Pulmonary artery endothelial cell (primary cell): ENCODE data around the gene CDC5L. TPM values are rescaled to one million over a fixed set of nuclear protein-coding genes. Genes with fewer than 3 reads are reported as not detected.

ENCODE experiments used
- DNase-seq: peaks from one replicate; pipeline ENCODE4 v3.0.0-alpha.2; 2011; ENCODE audit warnings: low read depth, low spot score
- total RNA-seq: library from RNA; depleted of rRNA; stranded (reverse); fragments of >200 nt; gene quantifications from 2 replicates; pipeline ENCODE4 v1.2.3, GENCODE V29; 2014

CDC5L gene
- total RNA-seq, 1 donor from 2014 or later: 21.1 TPM

DNA sequence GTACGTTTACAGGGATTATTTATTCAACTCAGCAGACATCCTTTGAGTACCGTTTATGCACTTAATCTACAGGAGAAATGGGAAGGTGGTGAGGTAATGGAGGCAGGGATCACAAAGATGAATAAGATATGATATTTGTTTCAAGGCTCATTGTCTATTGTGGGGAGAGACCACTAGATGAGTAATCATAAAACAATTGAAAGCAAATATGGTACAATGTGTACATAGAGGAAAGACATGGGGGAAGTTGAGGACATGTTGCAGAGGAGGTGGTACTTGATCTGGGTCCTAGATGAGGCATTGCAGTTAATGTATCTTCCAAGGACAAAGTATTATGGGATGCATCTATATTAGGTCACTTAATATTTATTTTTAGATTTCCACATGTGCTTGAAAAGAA, 13.7 kb upstream of the CDC5L start:
- DNase-seq: no peak

DNA sequence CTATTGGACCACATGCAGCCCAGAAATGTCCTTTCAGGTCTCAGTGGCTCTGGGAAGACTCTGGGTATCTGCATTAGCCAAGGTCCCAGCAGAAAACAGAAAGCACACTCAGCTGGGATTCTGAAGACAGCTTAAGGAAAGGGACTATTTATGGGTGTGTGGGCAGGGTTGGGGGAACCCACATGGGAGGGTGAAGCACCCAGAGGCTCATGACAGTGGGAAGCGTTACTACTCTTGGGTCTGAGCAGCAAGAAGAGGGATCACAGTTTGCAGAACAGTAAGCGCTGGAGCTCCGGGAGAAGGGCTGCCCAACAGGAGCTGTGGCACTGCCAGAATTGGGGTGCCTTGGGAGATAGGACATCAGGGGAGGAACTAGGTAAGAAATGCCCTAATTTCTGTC, 12.4 kb upstream of the CDC5L start:
- no peak for DNase-seq

DNA sequence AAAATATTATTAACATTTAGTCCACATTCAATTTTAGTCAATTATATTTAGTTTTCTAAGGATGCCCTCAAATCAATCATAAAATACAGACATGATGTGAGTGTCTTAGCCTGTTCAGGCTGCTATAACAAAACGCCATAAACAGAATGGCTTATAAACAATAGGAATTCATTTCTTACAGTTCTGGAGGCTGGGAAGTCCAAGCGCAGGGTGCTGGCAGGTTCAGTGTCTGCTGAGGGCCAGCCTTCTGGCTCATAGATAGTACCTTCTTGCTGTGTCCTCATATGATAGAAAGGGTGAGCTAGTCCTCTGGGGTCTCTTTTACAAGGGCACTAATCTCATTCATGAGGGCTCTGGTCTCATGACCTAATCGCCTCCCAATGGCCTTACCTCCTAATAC, 10.0 kb upstream of the CDC5L start:
- no peak for DNase-seq

GRCh38 chr6:44377971-44378370, 9.5 kb upstream of the CDC5L start:
- DNase-seq: no peak

GRCh38 chr6:44381739-44382138, 5.8 kb upstream of the CDC5L start:
- DNase-seq: no peak

DNA sequence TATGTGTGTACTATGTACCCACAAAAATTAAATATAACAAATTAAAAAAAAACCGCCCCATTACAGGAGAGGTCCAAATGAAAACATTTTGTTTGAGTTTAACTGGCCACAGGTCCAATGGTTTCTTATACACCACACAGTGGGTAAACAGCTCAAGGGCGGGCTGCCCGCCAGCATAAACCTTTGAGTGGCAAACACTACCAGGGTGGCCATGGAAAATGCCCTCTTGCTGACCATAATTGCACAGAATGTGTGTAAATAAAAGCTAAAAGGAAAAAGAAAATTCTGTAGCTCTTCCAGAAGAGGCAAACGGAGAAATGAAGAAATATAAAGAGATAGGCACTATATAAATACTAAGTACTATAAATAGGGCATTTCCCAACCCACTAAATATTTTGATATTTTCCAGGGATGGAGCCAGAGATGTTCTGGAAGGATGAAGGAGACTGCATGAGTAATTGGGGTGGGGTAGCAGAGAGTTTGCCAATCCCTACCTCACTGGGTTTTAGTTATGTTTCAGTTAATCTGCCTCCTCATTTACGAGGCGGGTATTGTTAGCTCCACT, 1.1 kb upstream of the CDC5L start:
- no peak for DNase-seq

DNA sequence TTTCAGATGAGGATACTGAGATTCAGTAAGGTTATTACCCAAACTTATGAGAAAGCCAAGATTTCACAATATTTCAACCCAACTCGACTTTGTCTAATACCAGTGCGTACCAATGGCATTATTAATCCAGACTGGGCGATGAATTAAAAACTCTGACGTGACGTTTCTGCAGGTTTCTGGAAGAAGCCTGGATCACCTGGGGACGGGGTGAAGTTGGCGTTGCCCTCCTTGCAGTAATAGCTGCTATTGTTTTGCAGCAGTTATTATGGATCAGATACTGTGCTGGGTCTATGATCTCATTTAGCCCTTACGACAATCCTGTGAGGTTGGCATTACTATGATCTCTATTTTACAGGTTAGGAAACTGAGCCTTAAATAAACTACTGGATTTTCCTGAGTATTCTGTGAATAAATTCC, 569 bp upstream of the CDC5L start:
- DNase-seq: no peak

GRCh38 chr6:44388135-44388487, 605 bp downstream of the CDC5L start:
- no peak for DNase-seq

DNA sequence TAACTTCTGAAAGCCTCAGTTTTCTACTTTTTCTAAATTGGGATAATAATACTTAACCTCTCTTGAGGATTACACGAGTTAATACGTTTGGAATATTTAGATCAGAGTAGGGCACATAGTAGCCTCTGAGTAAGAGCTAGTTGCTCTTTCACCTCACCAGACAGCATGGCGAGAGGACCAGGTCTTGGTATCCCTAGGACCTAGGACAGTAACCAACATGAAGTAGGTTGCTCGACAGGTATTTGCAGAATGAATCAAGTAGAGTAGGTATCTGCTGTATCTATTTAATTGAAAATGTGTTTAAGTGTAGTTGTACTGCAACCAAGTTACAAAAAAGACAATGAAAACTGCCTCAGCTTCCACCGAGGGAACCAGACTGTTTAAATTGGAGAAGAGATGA, 1.4 kb downstream of the CDC5L start:
- DNase-seq: no peak

- DNase-seq: no peak
Observed at GRCh38 chr6:44390158-44390683, 2.7 kb downstream of the CDC5L start.

- no peak for DNase-seq
Observed at GRCh38 chr6:44395501-44395900, 8.0 kb downstream of the CDC5L start.

GRCh38 chr6:44396968-44397367, 9.5 kb downstream of the CDC5L start:
- DNase-seq: no peak

- DNase-seq: no peak
Observed at GRCh38 chr6:44397424-44398164, 10.1 kb downstream of the CDC5L start.

- peak; percentile 41 for DNase-seq
Observed at GRCh38 chr6:44399991-44400390, 12.5 kb downstream of the CDC5L start.

- no peak for DNase-seq
Observed at GRCh38 chr6:44400572-44400971, 13.1 kb downstream of the CDC5L start.

DNA sequence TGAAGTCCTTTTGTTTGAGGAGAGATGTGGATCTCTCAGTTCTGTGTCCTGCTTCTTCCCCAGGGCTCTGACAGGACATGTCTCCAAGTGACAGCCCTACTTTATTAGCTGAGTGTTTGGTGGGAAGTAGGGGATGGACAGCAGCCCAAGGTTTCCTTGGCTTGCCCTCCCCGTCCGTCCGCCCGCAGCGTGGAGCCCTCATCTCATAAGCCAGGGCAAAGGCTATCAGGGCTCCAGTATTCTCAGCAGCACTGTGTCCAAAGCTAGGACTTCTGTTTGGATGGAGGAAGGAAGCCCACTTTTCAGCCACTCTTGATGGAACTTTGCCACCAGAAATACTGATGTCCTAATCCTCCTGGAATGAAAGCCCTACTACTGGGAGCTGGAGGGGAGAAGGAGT, 13.6 kb downstream of the CDC5L start:
- no peak for DNase-seq

GRCh38 chr6:44404022-44404714, 16.7 kb downstream of the CDC5L start:
- no peak for DNase-seq

GRCh38 chr6:44404715-44405099, 17.2 kb downstream of the CDC5L start:
- no peak for DNase-seq

DNA sequence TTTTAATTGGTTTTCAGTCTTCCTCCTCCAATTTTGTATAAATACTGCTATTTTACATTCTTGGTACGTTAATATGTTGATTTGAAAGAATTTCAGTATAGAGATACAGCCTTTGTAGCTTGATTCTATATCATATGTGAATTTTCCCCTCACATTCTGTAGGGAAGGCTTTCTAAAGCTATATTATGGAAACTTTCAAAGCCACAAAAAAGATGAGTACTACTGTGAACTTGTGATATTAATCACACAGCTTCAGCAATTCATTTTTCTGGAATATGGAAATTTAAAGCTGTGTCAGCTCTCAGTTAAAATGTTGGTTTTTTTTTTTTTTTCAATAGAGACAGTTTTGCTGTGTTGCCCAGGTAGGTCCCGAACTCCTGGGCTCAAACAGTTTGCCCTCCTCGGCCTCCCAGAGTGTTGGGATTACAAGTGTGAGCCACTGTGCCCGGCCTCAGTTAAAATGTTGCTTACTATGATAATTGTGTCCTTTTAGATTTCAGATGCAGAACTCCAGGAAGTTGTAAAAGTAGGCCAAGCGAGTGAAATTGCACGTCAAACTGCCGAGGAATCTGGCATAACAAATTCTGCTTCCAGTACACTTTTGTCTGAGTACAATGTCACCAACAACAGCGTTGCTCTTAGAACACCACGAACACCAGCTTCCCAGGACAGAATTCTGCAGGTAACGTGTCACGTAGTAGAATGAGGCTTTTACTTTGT, 20.6 kb downstream of the CDC5L start:
- DNase-seq: no peak

GRCh38 chr6:44409207-44409794, 21.8 kb downstream of the CDC5L start:
- no peak for DNase-seq

DNA sequence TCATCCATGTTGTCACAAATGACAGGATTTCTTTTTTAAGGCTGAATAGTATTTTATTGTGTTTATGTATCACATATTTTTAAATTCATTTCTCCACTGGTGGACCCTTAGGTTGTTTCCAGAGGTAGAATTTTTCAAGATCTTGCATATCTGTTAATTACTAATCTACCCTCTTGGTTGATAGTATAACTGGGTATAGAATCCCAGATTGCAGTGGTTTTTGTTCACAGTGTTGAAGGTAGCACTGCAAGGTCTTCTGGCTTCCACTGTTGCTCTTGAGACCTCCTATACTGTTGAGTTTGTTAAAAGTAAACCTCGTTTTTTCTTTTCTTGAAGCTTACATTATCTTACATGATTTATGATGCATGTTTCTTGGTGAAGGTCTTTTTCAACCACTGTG, 22.9 kb downstream of the CDC5L start:
- DNase-seq: no peak

DNA sequence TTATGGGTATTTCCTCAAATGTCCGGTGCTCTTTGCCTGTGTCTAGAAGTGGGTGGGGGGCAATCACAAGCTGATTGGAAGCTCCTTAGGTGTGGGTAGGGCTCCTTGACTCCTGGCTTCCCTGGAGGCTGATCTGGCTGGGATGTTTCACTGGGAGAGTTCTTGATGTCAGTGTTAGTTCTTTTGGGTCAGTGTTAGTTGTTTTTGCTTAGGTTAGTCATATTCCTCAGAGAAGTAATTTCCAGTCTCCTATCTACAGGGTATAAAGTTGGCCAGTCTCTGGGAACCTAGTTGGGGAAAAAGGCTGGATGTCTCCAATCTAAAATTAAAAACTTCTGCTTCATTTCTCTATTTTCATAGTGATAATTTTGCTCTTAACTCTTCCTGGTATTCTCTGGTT, 23.6 kb downstream of the CDC5L start:
- DNase-seq: no peak
